HG03280 (cell line): Measurements from ENCODE around the gene ZSCAN2.
"Not testable (repeated sequence)": the region's sequence is repeated elsewhere in the genome, so short reads cannot be mapped to it uniquely, and the experiment has no call there.

Experiments used
- ATAC-seq: cut with Tn5 transposase; IDR thresholded peaks from one replicate; pipeline ENCODE4 v1.9.1; 2021; ENCODE audit warnings: mild to moderate bottlenecking, moderate library complexity; ENCODE audit not compliant: unreplicated experiment

Gene ZSCAN2

GRCh38 chr15:84634228-84634837, 33.5 kb downstream of the ZSCAN2 start:
- no peak for ATAC-seq

DNA sequence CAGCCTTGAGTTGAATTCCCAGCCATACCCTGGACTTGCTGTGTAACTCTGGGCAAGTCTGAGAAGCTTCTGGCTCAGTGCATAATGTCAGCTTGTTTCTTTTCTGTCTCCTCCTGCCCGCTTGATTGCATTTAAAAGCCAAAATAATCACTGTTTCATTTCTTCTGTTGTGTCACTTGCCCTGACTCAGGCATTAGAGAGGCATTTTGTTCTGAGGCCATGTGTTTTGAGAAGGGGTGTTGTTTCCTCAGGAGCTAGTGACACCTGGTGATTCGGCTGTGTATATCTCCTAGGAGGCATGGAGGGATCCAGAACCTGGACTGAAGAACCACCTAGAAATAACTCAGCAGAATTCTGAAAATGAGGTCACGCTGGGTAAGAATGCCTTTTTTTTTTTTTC, 37.3 kb downstream of the ZSCAN2 start:
- ATAC-seq = no peak

GRCh38 chr15:84641871-84642270, 41.1 kb downstream of the ZSCAN2 start:
- not testable (repeated sequence) for ATAC-seq

GRCh38 chr15:84642640-84643039, 41.8 kb downstream of the ZSCAN2 start:
- not testable (repeated sequence) for ATAC-seq

- no peak for ATAC-seq
Measured at GRCh38 chr15:84643838-84644237, 43.0 kb downstream of the ZSCAN2 start.

- ATAC-seq = no peak
Measured at GRCh38 chr15:84645496-84645895, 44.7 kb downstream of the ZSCAN2 start.

DNA sequence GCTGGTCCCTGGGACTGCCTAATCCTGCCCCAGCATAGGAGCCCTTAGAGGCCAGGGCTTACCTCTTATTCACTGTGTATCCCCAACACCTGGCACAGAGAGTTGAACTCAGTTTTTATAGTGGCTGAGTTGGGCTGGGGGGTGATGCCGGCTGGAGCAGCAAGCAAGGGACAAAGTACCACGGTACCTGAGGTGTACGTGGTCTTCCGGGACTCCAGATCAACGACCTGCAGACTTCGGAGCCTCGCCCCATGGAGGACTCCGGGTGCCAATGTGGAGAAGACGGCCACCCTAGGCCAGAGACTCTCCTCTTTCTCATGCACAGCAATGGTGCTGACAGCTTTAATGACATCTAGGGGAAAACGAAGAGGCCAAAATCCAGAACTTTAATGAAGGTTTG, 45.2 kb downstream of the ZSCAN2 start:
- ATAC-seq = no peak

GRCh38 chr15:84647726-84648125, 46.9 kb downstream of the ZSCAN2 start:
- no peak for ATAC-seq

- ATAC-seq = no peak
Measured at GRCh38 chr15:84648539-84648938, 47.7 kb downstream of the ZSCAN2 start.

DNA sequence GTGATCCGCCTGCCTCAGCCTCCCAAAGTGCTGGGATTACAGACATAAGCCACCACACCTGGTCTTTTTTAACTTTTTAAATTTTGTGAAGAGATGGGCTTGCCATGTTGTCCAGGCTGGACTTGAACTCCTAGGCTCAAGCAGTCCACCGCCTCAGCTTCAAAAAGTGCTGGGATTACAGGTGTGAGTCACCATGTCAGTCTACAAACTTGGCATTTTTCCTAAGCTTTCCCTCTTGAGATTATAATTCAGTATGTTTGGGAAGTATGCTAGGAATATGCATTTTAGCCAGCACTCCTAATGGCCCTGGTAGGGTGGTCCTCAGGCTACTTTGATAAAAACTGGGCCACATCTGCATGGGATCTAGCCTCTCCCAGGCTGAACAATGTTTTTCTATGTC, 48.9 kb downstream of the ZSCAN2 start:
- no peak for ATAC-seq

GRCh38 chr15:84653584-84653909, 52.7 kb downstream of the ZSCAN2 start:
- no peak for ATAC-seq

GRCh38 chr15:84653910-84654688, 53.3 kb downstream of the ZSCAN2 start, which contains the start of gene WDR73:
TSS of gene WDR73 (minus strand) at chr15:84654283. CDS start at chr15:84654274, 9 bp downstream.
- peak; percentile 80 for ATAC-seq

GRCh38 chr15:84654689-84655453, 54.1 kb downstream of the ZSCAN2 start:
- peak; percentile 25 for ATAC-seq

DNA sequence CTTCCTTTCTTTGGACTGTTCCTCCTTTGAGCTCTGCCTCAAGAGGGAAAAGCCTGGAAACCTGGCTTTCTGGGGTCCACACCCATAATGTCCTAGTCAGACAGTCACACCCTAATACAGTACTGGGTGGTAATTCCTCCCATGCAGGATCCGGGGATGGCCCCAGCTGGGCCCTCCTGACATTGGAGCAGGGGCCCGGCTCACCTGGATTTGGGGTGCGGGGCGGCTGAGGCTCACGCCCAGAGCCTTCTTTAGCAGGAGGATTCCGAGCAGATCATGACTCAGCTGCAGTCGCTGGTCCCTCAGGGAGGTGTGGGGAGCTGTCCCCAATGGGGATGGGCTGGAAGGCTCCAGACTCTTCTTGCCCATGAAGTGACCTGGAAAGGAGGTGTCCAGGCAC, 56.2 kb downstream of the ZSCAN2 start:
- no peak for ATAC-seq

DNA sequence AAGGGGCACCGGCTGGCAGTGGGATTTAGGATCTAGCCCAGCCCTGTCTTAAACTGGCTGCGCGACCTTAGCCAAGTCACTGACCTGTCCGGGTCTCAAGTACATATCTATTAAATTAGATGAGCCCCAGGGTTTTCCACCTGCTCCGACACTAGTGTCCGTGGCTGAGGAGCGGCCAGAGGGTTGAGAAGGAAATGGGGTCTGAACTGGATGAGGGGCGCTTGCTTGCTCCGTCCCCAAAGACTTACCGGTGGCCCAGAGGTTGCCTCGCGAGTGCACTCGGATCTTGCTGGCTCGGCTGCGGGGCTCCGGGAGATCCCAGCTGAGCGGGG, 56.9 kb downstream of the ZSCAN2 start:
- no peak for ATAC-seq

- peak; percentile 68 for ATAC-seq
Measured at GRCh38 chr15:84658080-84658787, 57.4 kb downstream of the ZSCAN2 start, which contains the start of gene NMB. TSS of gene NMB (minus strand) at chr15:84658199. CDS start at chr15:84658152, 47 bp downstream.

- no peak for ATAC-seq
Measured at GRCh38 chr15:84658788-84659411, 58.1 kb downstream of the ZSCAN2 start.

- ATAC-seq = no peak
Measured at GRCh38 chr15:84659904-84660781, 59.3 kb downstream of the ZSCAN2 start.

GRCh38 chr15:84661001-84661400, 60.2 kb downstream of the ZSCAN2 start:
- ATAC-seq = no peak

- ATAC-seq = no peak
Measured at GRCh38 chr15:84666373-84666772, 65.6 kb downstream of the ZSCAN2 start.
